ENCODE measurements around the gene PKDREJ. TPM values are rescaled to one million over a fixed set of nuclear protein-coding genes. Genes with fewer than 3 reads are reported as not detected.

The PKDREJ gene
- total and polyA plus RNA-seq, 11 donors: 0.03 to 0.16 (median 0.08) TPM; not detected in 2

- H3K27ac ChIP-seq: peak overlapping the region in 9 of 12 donors; percentile 33 to 94 (median 78)
- ATAC-seq (no peak), DNase-seq (no peak)
- no peaks in the 10 kb centered on the region for H3K27me3 ChIP-seq
- peaks cover 10 to 76% (median 42%) of the 10 kb centered on the region in 12 donors for H3K4me1 ChIP-seq
- H3K9me3 ChIP-seq: no peaks in the 10 kb centered on the region
- TF ChIP-seq, protein P1, sequence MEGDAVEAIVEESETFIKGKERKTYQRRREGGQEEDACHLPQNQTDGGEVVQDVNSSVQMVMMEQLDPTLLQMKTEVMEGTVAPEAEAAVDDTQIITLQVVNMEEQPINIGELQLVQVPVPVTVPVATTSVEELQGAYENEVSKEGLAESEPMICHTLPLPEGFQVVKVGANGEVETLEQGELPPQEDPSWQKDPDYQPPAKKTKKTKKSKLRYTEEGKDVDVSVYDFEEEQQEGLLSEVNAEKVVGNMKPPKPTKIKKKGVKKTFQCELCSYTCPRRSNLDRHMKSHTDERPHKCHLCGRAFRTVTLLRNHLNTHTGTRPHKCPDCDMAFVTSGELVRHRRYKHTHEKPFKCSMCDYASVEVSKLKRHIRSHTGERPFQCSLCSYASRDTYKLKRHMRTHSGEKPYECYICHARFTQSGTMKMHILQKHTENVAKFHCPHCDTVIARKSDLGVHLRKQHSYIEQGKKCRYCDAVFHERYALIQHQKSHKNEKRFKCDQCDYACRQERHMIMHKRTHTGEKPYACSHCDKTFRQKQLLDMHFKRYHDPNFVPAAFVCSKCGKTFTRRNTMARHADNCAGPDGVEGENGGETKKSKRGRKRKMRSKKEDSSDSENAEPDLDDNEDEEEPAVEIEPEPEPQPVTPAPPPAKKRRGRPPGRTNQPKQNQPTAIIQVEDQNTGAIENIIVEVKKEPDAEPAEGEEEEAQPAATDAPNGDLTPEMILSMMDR (IDR thresholded peaks at IDR 0.05): no peak
- no peak for TF ChIP-seq POLR2A (IDR thresholded peaks at IDR 0.05)
- 52 to 75% (median 73%) methylated on average over 2 of the region's 2 CpGs for WGBS, 4 donors
- H3K4me3 ChIP-seq: peak overlapping the region in 1 of 12 donors; percentile 26
- H3K36me3 ChIP-seq: peaks cover 0 to 30% (median 6%) of the 10 kb centered on the region in 9 donors
- intact Hi-C loops (cut with DNase I): loop anchor here in 6 of 10 donors (5.0 to 10.0 kb wide), 5 partner anchors 50 to 297 kb away; partner anchors contain the start of genes PPARA (in 4 of the 6) and GTSE1 (in 1 of the 6)
These were observed 15.6 kb downstream of the PKDREJ start for GRCh38 chr22:46247443-46247975.

GRCh38 chr22:46246178-46246577, 17.0 kb downstream of the PKDREJ start:
- Histone ChIP-seq H3K4me3 (peak overlapping the region in 1 of 12 donors; percentile 1), H3K4me1 (peaks cover 10 to 81% (median 46%) of the 10 kb centered on the region in 12 donors), H3K36me3 (peaks cover 0 to 30% (median 7%) of the 10 kb centered on the region in 9 donors), H3K27ac (peak overlapping the region; percentile 11 to 94 (median 76)), H3K27me3 (no peaks in the 10 kb centered on the region), H3K9me3 (no peaks in the 10 kb centered on the region)
- no peak for TF ChIP-seq POLR2A (IDR thresholded peaks at IDR 0.05)
- TF ChIP-seq, protein P1 (IDR thresholded peaks at IDR 0.05): no peak
- no peak for DNase-seq
- no peak for ATAC-seq
- WGBS, 4 donors: 91 to 94% (median 94%) methylated on average over 10 of the region's 10 CpGs
- intact Hi-C loops (cut with DNase I): loop anchor here in 6 of 10 donors (5.0 to 10.0 kb wide), 5 partner anchors 51 to 299 kb away; partner anchors contain the start of genes PPARA (in 4 of the 6) and GTSE1 (in 1 of the 6)

DNA sequence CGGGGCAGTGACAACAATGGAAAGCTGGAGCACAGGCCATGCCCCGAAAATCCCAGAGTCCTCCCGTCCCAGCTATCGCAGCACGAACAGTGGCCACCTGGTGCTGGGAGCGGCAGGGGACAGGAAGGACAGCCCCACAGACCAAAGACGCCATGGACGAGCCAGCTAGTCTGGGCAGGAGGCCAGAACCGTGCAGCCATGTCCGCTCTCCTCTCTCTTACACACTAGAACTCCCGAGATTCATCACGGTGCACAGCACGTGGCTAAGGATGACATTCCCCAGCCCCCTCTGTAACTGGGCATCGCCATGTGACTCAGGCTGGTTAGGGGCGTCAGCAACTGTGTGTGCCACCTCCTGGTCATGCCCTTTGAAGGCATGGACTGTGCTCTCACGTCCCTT, 17.6 kb downstream of the PKDREJ start:
- DNase-seq (peak; percentile 78 to 88 (median 86)), ATAC-seq (peak; percentile 60 to 78 (median 70))
- Histone ChIP-seq H3K27ac (peak overlapping the region; percentile 11 to 94 (median 76)), H3K27me3 (no peaks in the 10 kb centered on the region), H3K4me3 (peak overlapping the region in 3 of 12 donors; percentile 4 to 26 (median 13)), H3K9me3 (no peaks in the 10 kb centered on the region), H3K36me3 (peaks cover 0 to 30% (median 7%) of the 10 kb centered on the region in 9 donors), H3K4me1 (peaks cover 7 to 81% (median 46%) of the 10 kb centered on the region in 12 donors)
- 14 to 26% (median 18%) methylated on average over 16 of the region's 16 CpGs for WGBS, 4 donors
- intact Hi-C loops (cut with DNase I): loop anchor here in 6 of 10 donors (5.0 to 10.0 kb wide), 5 partner anchors 52 to 299 kb away; partner anchors contain the start of genes PPARA (in 4 of the 6) and GTSE1 (in 1 of the 6)
- no peak for TF ChIP-seq POLR2A (IDR thresholded peaks at IDR 0.05)
- TF ChIP-seq, protein P1 (IDR thresholded peaks at IDR 0.05): peak in 1 of 12 donors; percentile 32

DNA sequence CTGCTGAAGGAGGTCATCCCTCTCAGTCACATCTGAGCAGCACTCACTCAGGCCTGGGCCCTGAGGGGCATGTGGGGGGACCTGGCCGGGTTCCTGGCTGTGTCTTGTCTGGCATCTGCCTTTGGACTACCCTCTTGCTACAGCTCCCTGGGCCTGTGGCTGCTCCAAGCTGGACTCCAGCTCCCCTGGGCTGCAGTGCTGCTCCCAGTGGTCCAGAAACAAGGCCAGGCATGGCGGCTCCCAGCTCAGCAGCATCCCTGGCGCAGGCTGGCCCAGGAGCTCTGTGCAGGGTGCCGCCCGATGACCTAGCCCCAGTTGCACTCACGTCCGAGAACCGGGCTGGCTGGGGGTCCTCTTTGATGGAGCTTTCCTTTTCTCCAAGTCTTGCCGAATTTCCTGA, 18.4 kb downstream of the PKDREJ start:
- 68 to 89% (median 75%) methylated on average over 8 to 9 of the region's 9 CpGs for WGBS, 4 donors
- no peak for TF ChIP-seq POLR2A (IDR thresholded peaks at IDR 0.05)
- TF ChIP-seq, protein P1 (IDR thresholded peaks at IDR 0.05): no peak
- intact Hi-C loops (cut with DNase I): loop anchor here in 7 of 10 donors (5.0 to 10.0 kb wide), 6 partner anchors 53 to 300 kb away; partner anchors contain the start of genes PPARA (in 4 of the 7) and GTSE1 (in 1 of the 7)
- DNase-seq (no peak), ATAC-seq (no peak)
- peaks cover 7 to 86% (median 51%) of the 10 kb centered on the region in 12 donors for H3K4me1 ChIP-seq
- H3K4me3 ChIP-seq: peak overlapping the region in 3 of 12 donors; percentile 4 to 26 (median 13)
- H3K27me3 ChIP-seq: no peaks in the 10 kb centered on the region
- H3K36me3 ChIP-seq: peaks cover 0 to 33% (median 11%) of the 10 kb centered on the region in 9 donors
- H3K9me3 ChIP-seq: no peaks in the 10 kb centered on the region
- H3K27ac ChIP-seq: peak overlapping the region; percentile 21 to 94 (median 76)
